ENCODE data around the gene CCDC85C.

DNA sequence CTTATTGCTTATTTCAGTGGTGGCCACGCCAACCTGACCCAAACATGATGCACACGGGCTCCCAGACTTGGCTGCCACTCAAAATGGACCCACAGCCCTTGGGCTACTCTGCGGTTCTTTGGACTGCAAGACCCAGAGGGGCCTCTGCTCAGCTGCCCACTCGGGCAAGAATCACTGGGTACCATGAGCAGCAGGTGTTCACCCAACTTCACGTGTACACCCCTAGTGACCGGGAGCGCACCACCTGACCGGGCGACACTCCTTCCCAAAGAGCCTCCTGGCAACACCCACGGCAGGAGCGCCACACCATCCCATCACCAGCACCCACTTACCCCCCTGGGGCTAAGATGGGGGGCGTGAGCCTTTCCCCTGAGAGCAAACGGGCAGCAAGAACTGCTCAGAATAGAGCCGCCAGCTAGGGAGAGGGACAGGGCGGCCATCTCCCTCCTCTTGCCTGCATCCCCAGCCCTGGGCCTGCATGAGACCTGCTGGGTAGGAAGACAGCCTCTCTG is 90.8 kb downstream of the CCDC85C start:
- TF ChIP-seq POLR2A (IDR thresholded peaks at IDR 0.05) (no peak), POLR2AphosphoS5 (IDR thresholded peaks at IDR 0.05) (peak in 2 of 3 donors; percentile 22 to 43)
- TF ChIP-seq, protein P1, sequence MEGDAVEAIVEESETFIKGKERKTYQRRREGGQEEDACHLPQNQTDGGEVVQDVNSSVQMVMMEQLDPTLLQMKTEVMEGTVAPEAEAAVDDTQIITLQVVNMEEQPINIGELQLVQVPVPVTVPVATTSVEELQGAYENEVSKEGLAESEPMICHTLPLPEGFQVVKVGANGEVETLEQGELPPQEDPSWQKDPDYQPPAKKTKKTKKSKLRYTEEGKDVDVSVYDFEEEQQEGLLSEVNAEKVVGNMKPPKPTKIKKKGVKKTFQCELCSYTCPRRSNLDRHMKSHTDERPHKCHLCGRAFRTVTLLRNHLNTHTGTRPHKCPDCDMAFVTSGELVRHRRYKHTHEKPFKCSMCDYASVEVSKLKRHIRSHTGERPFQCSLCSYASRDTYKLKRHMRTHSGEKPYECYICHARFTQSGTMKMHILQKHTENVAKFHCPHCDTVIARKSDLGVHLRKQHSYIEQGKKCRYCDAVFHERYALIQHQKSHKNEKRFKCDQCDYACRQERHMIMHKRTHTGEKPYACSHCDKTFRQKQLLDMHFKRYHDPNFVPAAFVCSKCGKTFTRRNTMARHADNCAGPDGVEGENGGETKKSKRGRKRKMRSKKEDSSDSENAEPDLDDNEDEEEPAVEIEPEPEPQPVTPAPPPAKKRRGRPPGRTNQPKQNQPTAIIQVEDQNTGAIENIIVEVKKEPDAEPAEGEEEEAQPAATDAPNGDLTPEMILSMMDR (IDR thresholded peaks at IDR 0.05 in 8 of 11, conservative IDR thresholded peaks at IDR 0.05 in 3 of 11), result no peak

Measured in spleen (tissue), 7 donors.